ENCODE measurements around the gene BLACAT1.

- TF ChIP-seq CTCF (IDR thresholded peaks at IDR 0.05; ENCODE audit: low read depth, low read length) (no peak), EZH2phosphoT487 (IDR thresholded peaks at IDR 0.05; ENCODE audit: low read depth) (no peak)
These were observed 22.0 kb upstream of the BLACAT1 start for GRCh38 chr1:205477759-205478247.

Measured in OCI-LY3 (cell line).